Gastroesophageal sphincter (tissue), 4 donors: Measurements from ENCODE around the gene HCRTR1. TPM values are rescaled to one million over a fixed set of nuclear protein-coding genes. Genes with fewer than 3 reads are reported as not detected.

Experiments used
- ATAC-seq: fragments of 150-250 bp; one replicate; pipeline ENCODE4 v1.9.1; 2016; ENCODE audit warnings: mild to moderate bottlenecking, moderate library complexity
- H3K27ac ChIP-seq, 4 donors: fragments of 200-600 bp; sonication (generic) in 3 of 4; 1 replicate in 3 of 4; 2 replicates in 1 of 4; pipeline ENCODE4 v1.5.1; 2016 to 2019
- H3K27me3 ChIP-seq: fragments of 200-600 bp; sonication (generic); one replicate; pipeline ENCODE4 v1.5.1; 2019
- H3K36me3 ChIP-seq, 2 donors: fragments of 200-600 bp; sonication (generic); one replicate each; pipeline ENCODE4 v1.5.1; 2019; ENCODE audit warnings: control low read depth in 1 of 2
- H3K4me1 ChIP-seq, 3 donors: fragments of 200-600 bp; sonication (generic); 1 replicate in 2 of 3; 2 replicates in 1 of 3; pipeline ENCODE4 v1.5.1; 2016 to 2019; ENCODE audit warnings: control low read depth in 2 of 3
- H3K4me3 ChIP-seq, 2 donors: fragments of 200-600 bp; sonication (generic); one replicate each; pipeline ENCODE4 v1.5.1; 2019; ENCODE audit warnings: mild to moderate bottlenecking in 1 of 2, moderate library complexity in 1 of 2
- H3K9me3 ChIP-seq, 3 donors: fragments of 200-600 bp; sonication (generic); one replicate each; pipeline ENCODE4 v1.5.1; 2017 to 2019; ENCODE audit warnings: control low read depth in 2 of 3
- CTCF ChIP-seq, 4 experiments: fragments of 200-600 bp in 2 of 4; fragments of 450-650 bp in 2 of 4; sonication (generic) in 1 of 4; IDR thresholded peaks; one replicate each; pipeline ENCODE4 v1.5.1; 2017 to 2019; ENCODE audit warnings: antibody characterized with exemption in 4 of 4, mild to moderate bottlenecking in 2 of 4, moderate library complexity in 2 of 4
- EP300 ChIP-seq: sonication (generic); formaldehyde crosslinking; IDR thresholded peaks from one replicate; pipeline ENCODE4 v1.6.1; 2017; ENCODE audit warnings: antibody characterized with exemption, mild to moderate bottlenecking
- POLR2A ChIP-seq, 2 donors: fragments of 450-650 bp; IDR thresholded peaks; one replicate each; pipeline ENCODE4 v1.6.1; 2017; ENCODE audit warnings: antibody characterized with exemption in 2 of 2, mild to moderate bottlenecking in 2 of 2, moderate library complexity in 1 of 2
- POLR2AphosphoS5 ChIP-seq: sonication (generic); formaldehyde crosslinking; IDR thresholded peaks from one replicate; pipeline ENCODE4 v1.6.1; 2017; ENCODE audit warnings: antibody characterized with exemption
- WGBS, 2 donors: methylation state at CpG; one replicate each; pipeline ENCODE4 v1.1.5; 2018; ENCODE audit warnings: low coverage in 1 of 2; 5-methylcytosine and 5-hydroxymethylcytosine counted together
- total RNA-seq, 4 donors: library from RNA; depleted of rRNA; stranded (reverse); fragments of >200 nt; gene quantifications; one replicate each; pipeline ENCODE4 v1.1.0, GENCODE V29; 2016

Gene HCRTR1
- total RNA-seq, 4 donors from 2014 or later = 0.23 to 0.82 (median 0.67) TPM; not detected in 1

- Histone ChIP-seq H3K9me3 (no peaks in the 10 kb centered on the region), H3K36me3 (no peaks in the 10 kb centered on the region), H3K4me3 (no peak overlapping the region), H3K4me1 (peaks cover 0 to 64% (median 16%) of the 10 kb centered on the region in 3 donors), H3K27me3 (no peaks in the 10 kb centered on the region), H3K27ac (peak overlapping the region; percentile 0 to 97 (median 93))
- ATAC-seq = no peak
- TF ChIP-seq EP300 (no peak), CTCF (IDR thresholded peaks at IDR 0.05) (no peak), POLR2AphosphoS5 (no peak), POLR2A (IDR thresholded peaks at IDR 0.05) (no peak)
- 33 to 47% methylated on average over 8 to 9 of the region's 10 CpGs for WGBS, 2 donors
Measured at GRCh38 chr1:31574749-31575368, 42.6 kb upstream of the HCRTR1 start.

GRCh38 chr1:31575369-31576140 lies 41.9 kb upstream of the HCRTR1 start:
- ATAC-seq = no peak
- H3K4me1 ChIP-seq = peaks cover 0 to 71% (median 16%) of the 10 kb centered on the region in 3 donors
- peak overlapping the region in 1 of 2 donors; percentile 71 for H3K4me3 ChIP-seq
- TF ChIP-seq POLR2A (IDR thresholded peaks at IDR 0.05) = no peak
- no peak for TF ChIP-seq POLR2AphosphoS5
- TF ChIP-seq CTCF (IDR thresholded peaks at IDR 0.05) = no peak
- TF ChIP-seq EP300 = no peak
- no peaks in the 10 kb centered on the region for H3K9me3 ChIP-seq
- H3K27me3 ChIP-seq = no peaks in the 10 kb centered on the region
- H3K27ac ChIP-seq = peak overlapping the region; percentile 87 to 97 (median 93)
- WGBS, 2 donors = no CpG with 5 or more reads among the region's 11 CpGs
- no peaks in the 10 kb centered on the region for H3K36me3 ChIP-seq

DNA sequence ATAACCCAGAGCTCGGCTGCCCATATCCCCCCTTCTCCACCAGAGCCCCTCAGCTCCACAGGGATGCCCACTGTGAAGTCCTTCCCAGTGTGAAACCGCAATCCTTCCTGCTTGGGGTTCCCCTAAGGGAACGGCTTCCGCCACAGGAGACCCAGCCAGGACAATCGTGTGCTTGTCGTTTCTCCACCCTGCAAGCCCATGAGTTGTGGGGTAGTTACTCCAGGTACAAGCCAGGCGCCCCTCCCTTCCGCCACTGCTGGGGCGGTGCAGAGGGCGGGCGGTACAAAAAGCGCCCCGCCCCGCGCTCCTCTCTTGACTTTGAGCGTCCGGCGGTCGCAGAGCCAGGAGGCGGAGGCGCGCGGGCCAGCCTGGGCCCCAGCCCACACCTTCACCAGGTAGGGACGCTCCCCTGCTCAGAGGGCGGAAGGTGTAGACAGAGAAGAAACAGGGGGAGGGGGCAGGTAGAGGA lies 41.3 kb upstream of the HCRTR1 start, which contains the start of gene TINAGL1:
TINAGL1 (plus strand) TSS at position 315 of the 469 bp plus-strand sequence. CDS start 634 bp downstream, outside the sequence.
- Histone ChIP-seq H3K36me3 (no peaks in the 10 kb centered on the region), H3K4me3 (peak within 1 kb of the TSS; percentile 71 to 76), H3K9me3 (no peaks in the 10 kb centered on the region), H3K27me3 (no peaks in the 10 kb centered on the region), H3K27ac (peak within 1 kb of the TSS; percentile 87 to 97 (median 93)), H3K4me1 (peaks cover 0 to 78% (median 22%) of the 10 kb centered on the region in 3 donors)
- ATAC-seq = peak; percentile 37
- no peak for TF ChIP-seq CTCF (IDR thresholded peaks at IDR 0.05)
- TF ChIP-seq POLR2A (IDR thresholded peaks at IDR 0.05) = peak; percentile 88
- peak; percentile 89 for TF ChIP-seq POLR2AphosphoS5
- no peak for TF ChIP-seq EP300
- 0% methylated on average over 10 of the region's 25 CpGs; no CpG with 5 or more reads in 1 of the 2 donors for WGBS, 2 donors

GRCh38 chr1:31576743-31577455 lies 40.6 kb upstream of the HCRTR1 start:
- H3K4me3 ChIP-seq = peak overlapping the region; percentile 71 to 76
- TF ChIP-seq POLR2AphosphoS5 (no peak), POLR2A (IDR thresholded peaks at IDR 0.05) (peak; percentile 9 to 13)
- H3K27me3 ChIP-seq = no peaks in the 10 kb centered on the region
- peak overlapping the region; percentile 87 to 97 (median 93) for H3K27ac ChIP-seq
- no peaks in the 10 kb centered on the region for H3K36me3 ChIP-seq
- ATAC-seq = no peak
- H3K4me1 ChIP-seq = peaks cover 0 to 84% (median 26%) of the 10 kb centered on the region in 3 donors
- H3K9me3 ChIP-seq = no peaks in the 10 kb centered on the region
- 0 to 35% methylated on average over 1 to 4 of the region's 27 CpGs for WGBS, 2 donors
